Cardiac septum (tissue), 1 donor: ENCODE measurements around the gene NIT2. TPM values are rescaled to one million over a fixed set of nuclear protein-coding genes. Genes with fewer than 3 reads are reported as not detected.

Experiments used
- DNase-seq: peaks from one replicate; pipeline ENCODE4 v3.0.0-alpha.2; 2020; ENCODE audit warnings: low spot score
- intact Hi-C: fragments of 100-400 bp; cut with DNase I; formaldehyde crosslinking; loops from one replicate; pipeline ENCODE4 v1.14.0; 2022
- total RNA-seq: library from RNA; stranded (reverse); fragmentation: NEBNext Ultra II Directional; extraction: Animal tissue kit (Norgen Biotek cat#: 25700); gene quantifications from one replicate; pipeline ENCODE4 v1.2.1, GENCODE V29; 2021
- donor health status: DM: no; HTN: no; CAD: no.

The NIT2 gene
- total RNA-seq, 1 donor from 2014 or later: 41.0 TPM

DNA sequence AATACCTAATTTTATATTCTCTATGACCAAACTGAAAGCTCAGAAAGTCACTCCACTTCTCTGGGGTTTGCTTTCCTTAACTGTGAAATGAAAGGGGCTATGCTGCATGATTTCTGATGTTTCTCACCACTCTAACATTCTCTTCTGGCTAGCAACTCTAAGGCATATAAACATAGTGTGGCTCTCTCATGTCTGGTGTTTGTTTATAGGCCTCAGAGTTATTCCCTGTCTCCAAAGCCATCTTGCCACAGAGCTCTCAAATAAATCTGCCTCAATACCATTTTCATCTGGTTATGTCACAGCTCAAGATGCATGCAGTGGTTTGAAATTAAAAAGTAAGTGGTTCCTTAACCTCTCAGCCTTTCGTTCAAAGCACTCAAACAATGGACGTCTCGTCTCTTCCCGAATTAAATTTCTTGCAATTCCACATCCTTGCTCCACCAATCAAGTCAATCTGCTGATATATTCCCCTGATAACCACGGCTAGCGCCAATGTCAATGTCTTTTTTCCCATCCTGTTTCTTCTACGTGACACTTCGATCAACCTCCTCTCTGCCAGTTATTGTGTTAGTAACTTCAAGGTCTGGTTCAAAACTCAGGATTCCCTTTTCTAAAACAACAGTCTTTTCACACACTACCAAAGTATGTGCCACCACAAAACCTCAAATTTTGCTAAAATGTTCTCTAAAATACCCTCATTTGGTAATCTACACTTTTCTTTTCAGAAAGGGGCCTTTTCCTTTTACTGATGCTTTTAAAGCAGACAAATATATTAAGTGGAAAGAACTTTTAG is 50.4 kb downstream of the NIT2 start:
- DNase-seq: no peak
- intact Hi-C loops: no loop called here

DNA sequence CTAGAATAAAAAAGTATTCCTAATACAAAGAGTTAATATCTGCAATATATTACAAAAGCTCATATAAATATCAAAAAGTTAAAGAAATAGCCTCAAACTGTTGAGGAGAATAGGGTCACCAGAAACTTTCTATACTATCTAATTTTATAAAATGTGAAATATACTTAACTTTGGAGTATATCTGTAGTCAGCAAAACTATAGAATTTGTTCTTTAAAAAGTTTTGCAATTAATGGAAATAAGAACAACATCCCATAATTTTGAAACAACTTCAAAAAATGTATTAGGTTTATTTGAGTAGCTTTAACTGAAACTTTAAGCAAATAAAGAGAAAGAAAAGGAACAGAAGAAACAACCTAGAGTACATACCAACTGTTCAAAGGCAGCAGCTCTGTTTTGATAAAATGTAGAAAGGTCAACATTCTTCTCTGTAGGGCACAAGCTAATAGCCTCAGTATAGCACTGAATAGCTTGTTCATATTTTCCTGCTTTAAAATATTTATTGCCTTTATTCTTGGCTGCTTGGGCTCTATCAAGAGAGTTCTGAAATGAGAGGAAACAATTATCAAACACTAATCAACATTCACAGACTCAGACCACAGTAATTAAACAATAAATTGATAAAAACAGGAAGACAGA is 52.0 kb downstream of the NIT2 start:
- intact Hi-C loops: no loop called here
- no peak for DNase-seq

DNA sequence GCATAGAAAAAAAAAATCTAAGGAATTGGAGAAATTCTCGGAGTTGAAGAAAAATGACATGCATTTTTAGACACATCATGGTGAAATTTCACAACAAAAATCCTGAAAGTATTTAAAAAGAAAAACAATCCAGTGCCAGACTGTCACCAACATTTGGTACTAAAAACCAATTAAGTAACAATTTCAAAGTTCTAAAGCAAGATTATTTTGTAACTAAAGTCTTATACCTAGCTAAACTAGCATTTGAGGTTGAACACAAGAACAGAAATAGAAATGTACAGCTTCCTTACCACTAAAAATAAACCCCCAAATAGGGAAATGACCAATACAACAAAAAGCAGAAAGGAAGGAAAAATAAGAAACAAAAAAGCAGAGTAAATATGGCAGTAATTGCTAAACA is 54.5 kb downstream of the NIT2 start:
- no peak for DNase-seq
- intact Hi-C loops: no loop called here

DNA sequence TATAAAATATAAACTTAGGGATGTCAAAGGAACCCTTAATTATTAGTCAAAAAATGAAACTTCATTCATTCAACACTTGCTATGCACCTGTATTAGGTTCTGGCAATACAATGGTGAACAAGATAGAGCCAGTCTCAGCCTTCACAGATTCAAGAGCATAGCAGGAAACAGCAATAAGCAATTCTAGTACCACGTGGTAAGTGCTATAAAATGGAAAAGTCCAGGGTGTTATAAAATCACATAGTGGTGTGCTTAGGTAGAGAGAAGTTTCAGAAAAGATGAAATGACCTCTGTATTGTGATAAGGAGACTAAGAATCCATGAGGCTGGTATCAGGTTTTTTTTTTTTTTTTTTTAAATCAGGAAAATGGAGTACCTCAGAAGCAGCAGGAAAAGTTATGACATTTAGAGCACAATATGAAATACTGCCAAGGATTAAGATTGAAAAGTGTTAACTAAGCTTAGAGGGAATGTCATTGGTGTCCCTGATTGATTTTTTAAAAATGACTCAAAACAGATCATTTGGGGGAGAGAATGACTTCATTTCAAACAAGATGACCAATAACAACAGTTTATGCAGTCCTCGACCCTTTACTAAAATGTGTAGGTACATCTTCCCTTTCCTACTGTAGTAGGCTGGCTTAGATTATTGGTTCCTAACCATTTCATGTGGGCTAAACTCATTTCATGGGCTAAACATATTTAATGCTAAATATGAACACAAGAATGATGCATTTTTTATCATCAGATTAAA is 61.3 kb downstream of the NIT2 start:
- intact Hi-C loops: no loop called here
- DNase-seq: no peak

DNA sequence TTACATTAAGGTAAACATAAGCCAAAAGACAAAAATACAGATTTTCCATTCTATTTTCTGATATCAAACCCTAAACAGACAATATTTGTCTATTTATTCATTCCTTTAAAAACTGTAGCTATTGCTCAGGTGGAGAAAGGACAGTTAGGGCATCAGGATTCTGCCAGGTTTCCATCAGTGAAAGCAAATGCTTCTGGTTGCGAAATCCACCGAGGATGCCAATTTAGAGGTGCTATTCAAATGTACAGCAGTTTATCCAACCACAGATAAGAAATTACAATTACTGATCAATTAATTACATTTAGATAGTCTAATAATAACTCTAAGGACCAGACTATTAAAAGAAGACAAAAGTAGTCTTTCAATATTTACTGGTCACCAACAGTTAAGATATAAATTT is 62.4 kb downstream of the NIT2 start:
- intact Hi-C loops: no loop called here
- no peak for DNase-seq

DNA sequence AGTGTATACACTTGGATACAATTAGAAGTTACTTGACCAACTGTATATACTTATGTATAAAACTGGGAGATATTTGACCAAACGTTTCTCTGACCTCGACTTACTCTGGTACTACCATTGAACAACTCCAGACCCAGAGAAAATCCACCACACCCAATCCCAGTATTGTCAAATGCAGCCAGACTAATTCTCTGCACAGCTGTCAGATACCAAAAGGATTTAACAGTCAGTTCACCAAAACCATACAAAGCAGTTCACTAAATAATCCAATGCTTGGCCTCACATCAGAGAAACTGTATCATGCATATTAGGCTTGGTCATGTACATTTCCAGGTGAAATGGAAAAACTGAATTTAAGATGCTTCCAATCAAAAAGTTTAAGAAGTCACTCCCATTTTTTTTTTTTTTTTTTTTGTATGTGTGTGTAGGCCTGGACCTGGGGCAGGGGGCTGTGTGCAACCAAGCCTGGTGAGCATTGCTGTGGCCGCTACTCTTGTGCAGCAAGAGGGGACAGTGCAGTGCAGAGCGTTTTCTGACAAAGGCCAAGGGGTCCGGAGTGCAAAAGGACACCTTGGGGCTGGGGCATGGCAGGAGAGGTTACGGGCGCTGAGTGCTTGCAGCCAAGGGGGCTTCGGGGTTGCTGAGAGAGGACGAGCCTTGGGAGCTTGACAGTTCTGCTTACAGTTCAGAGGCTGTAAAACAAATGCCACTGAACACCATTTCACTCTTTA is 64.9 kb downstream of the NIT2 start:
- intact Hi-C loops: loop anchor here (2.0 to 10.0 kb wide), 2 partner anchors 309 to 565 kb away; partner anchors contain the start of gene TFG

DNA sequence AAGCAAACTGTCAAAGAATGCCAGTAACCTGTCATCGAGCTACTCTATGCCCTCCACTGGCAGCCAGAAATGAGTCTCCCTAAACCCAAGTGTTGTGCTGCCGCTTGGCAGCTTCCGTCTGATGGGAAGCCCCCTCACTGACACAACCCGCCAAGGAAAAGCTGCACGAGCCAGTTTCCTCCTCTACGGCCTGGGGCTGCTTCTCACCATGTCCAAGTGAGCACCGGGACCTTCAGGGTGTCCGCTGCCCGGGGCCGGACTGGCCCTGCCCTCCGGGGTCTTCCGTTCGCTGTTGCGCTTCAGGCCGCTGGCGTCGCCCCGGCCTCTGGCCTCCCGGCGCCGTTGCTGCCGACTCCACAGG is 65.8 kb downstream of the NIT2 start:
- DNase-seq: no peak

More for the DNA sequence above, 64.9 kb downstream of the NIT2 start:
- no peak for DNase-seq

DNA sequence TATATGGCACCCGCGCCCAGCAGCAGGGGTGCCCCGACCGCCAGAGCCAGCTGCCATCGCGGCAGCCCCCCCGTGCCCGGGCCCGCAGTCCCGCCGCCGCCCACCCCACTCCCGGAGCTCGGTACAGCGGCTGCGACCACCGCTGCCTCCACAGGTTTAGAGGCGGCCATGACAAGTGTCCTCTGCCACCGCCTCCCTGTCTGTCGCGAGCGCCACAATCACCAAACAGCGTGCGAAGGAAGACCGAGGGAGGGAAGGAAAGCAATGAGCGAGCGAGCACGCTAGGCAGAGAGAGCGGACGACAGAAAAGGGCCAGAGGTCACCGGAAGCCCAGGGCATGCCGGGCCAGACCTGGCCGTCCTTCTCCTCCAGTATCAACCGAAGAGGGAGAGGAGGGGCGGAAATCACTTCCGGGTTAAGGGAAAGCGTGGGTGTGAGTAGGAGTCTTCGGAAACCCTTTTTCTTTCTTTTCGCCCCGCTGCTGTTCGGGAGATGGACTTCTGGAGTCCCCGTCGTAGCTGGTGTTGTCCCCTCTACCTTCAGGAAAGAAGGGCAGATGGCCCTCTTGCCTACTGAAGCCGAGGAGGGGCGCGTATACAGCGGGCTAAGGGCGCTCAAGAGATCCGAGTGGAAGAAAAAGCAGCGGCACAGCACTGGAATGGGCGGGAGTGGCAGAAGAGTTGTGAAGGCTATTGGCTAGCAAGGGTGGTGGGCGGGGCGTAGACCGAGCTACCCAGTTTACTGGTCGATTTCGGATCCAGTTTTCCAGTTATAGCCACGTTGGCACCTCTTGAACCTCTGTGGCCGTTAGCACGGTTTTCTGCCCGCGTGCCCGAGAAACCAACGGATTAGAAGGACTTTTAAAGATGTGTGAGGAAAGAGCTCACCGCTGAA is 66.5 kb downstream of the NIT2 start, which contains the start of the genes LNP1 and TOMM70:
Gene LNP1 (plus strand): TSS at position 760 of the 894 bp plus-strand sequence. CDS start 28,191 bp downstream, outside the sequence.
Gene TOMM70 (minus strand): TSS at position 310 of the 894 bp plus-strand sequence. CDS start 140 bp downstream, at position 170.
- intact Hi-C loops: loop anchor here (1.0 to 10.0 kb wide), 4 partner anchors 67 to 566 kb away; partner anchors contain the start of genes NIT2, TFG and TMEM45A

More for the DNA sequence above, 65.8 kb downstream of the NIT2 start:
- intact Hi-C loops: loop anchor here (2.0 to 10.0 kb wide), 2 partner anchors 308 to 566 kb away; partner anchors contain the start of gene TFG

DNA sequence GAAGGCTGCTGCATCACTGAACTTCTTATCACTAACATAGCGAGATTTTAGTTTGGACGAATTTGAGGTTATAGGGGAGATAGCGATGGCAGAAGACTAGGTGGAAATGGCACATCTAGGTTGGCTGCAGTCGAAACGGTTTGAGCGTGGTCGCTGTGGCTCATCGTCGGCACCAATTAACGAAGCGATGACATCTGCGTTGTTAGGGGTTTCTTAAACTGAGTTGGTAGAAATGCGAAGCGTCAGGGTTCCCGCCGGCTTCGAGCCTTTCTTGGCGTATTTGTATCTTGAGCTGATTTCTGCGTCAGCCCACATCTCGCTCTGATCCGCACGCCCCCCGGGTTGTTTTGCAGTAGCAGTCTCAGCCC is 67.1 kb downstream of the NIT2 start:
- intact Hi-C loops: loop anchor here (1.0 to 10.0 kb wide), 4 partner anchors 67 to 567 kb away; partner anchors contain the start of genes NIT2, TFG and TMEM45A
- no peak for DNase-seq

More for the DNA sequence above, 66.5 kb downstream of the NIT2 start, which contains the start of the genes LNP1 and TOMM70:
- peak; percentile 97 for DNase-seq

DNA sequence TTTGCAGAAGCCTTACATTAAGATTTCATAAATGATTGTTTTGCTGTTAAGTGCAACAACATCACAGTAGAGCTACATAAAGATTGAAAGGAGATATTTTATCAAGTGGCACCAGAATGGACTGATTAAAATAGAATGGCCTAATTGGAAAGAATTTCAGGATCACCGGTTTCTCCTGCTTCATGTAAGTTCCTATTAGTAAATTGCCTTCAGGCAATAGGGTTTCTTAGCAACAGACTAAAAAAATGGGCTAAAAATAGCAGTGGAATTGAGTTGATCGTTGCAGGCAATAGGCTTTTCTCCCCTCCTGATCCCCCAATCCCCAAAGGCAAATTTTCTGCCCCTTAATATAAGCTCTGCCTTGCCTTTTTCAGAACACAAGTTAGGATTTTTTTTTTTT is 67.7 kb downstream of the NIT2 start:
- no peak for DNase-seq
- intact Hi-C loops: loop anchor here (10.0 kb wide), 1 partner anchor 567 kb away; no protein-coding TSS in a partner anchor

DNA sequence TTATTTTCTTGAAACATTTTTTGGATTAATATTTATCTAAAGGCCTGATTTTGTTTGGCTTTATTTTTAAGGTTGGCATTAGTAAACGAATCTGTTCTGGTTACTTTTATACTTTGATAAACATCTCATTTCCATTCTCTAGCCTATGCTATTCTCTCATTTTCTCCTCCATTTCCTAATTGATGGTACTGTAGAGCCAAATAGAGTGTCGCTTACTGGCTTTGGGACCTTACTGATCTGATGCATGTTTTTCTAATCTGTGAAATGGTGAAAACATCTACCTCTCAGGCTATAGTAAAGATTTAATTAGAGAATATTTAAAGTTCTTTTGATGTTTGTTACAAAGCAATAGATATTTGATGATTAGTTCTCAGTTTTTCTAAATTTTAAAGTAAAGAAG is 68.3 kb downstream of the NIT2 start:
- intact Hi-C loops: loop anchor here (10.0 kb wide), 1 partner anchor 568 kb away; no protein-coding TSS in a partner anchor
- no peak for DNase-seq

DNA sequence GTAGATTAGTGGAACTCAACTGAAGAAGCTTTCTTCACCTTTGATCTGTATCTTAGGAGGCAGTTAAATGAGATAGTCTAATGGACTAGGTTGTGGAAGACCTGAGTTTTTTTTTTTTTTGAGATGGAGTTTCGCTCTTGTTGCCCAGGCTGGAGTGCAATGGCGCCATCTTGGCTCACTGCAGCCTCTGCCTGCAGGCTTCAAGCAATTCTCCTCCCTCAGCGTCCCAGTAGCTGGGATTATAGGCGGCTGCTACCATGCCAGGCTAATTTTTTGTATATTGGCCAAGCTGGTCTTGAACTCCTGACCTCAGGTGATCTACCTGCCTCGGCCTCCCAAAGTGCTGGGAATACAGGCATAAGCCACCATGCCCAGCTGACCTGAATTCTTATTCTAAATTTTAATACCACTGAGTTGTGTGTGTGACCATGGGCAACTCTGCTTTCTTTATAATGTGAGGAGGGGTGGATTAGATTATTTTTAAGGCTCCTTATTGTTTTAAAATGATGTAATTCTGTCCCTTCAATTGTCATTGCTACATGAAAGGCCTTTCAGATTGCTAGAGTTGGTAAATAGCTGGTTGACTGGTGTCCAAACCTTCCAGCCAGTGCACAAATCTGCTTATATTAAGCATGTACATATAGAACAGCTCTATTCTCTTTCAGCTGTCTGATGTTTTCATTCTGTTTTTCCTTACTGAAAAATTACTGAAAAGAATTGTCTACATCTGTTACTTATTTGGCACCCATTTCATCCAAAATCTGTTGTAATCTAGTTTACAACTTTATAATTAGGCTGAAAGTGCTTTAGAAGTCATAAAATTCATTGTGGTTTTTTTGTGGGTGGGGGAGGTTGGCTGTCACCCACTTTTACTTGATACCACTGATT is 69.0 kb downstream of the NIT2 start:
- intact Hi-C loops: loop anchor here (10.0 kb wide), 1 partner anchor 569 kb away; no protein-coding TSS in a partner anchor
- no peak for DNase-seq

DNA sequence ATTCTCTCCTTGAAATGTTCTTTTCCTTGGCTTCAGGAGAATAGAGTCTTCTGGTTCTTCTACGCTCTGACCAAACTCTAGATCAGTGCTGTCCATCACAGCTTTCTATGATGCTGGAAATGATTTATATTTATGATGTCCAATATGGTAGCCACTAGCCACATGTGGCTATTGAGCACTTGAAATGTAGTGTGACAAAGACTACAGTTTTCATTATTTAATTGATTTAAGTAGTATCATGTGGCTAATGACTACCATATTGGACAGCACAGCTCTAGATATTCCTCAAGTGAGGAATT is 69.6 kb downstream of the NIT2 start:
- no peak for DNase-seq
- intact Hi-C loops: loop anchor here (10.0 kb wide), 1 partner anchor 569 kb away; no protein-coding TSS in a partner anchor

DNA sequence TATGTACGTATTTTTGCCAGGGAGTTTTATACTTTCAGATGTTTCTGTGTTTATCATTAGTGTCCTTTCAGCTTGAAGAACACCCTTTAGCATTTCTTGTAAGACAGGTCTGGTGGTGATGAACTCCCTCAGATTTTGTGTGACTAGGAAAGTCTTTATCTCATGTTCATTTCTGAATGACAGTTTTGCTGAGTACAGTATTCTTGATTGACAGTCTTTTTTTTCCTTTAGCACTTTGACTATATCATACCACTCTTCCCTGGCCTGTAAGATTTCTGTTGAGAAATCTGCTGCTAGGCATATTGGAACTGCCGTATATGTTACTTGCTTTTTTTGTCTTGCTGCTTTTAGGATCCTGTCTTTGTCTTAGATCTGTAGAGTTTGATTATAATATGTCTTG is 72.6 kb downstream of the NIT2 start:
- DNase-seq: no peak
- intact Hi-C loops: loop anchor here (10.0 kb wide), 1 partner anchor 572 kb away; no protein-coding TSS in a partner anchor

DNA sequence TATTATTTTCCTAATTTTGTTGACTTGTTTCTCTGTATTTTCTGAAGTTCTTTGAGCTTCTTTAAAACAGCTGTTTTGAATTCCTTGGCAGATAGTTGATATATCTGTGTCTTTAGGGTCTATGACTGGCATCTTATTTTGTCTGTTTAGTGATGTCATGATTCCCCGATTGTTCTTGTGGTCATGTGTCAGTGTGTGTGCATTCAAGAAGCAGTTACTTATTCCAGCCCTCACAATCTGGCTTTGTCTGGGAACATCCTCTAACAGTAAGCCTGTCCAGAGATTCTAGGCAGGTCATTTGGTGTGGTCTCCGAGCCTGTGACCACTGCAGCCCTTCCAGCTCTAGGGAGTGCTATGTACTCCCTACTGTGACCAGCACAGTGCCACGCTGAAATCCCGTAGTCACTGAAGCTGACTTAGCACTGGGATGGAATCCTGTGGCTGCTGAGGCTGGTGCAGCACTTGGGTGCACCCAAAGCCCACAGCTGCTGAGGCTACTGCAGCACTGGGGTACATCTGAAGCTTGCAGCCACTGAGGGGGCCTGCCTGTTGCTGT is 73.5 kb downstream of the NIT2 start:
- intact Hi-C loops: loop anchor here (10.0 kb wide), 1 partner anchor 573 kb away; no protein-coding TSS in a partner anchor
- no peak for DNase-seq
